ENCODE results near the gene SMCO1.

SMCO1 gene

GRCh38 chr3:196546537-196546936, 31.4 kb upstream of the SMCO1 start:
- Histone ChIP-seq H3K27me3 (replicated peaks) (no peaks in the 10 kb centered on the region), H3K4me3 (ENCODE audit: low read depth, low read length) (no peak overlapping the region), H3K27ac (no peak overlapping the region), H3K36me3 (replicated peaks) (no peaks in the 10 kb centered on the region)
- in situ Hi-C loops (cut with HindIII; ENCODE audit: low pct_ligation_motif_present, low sequenced_read_pairs) = no loop called here
- TF ChIP-seq CTCF (IDR thresholded peaks at IDR 0.05; ENCODE audit: low read depth, low read length, missing control alignments) = no peak
- no peak for DNase-seq

- no peak overlapping the region for H3K27ac ChIP-seq
- no peak overlapping the region for H3K4me3 ChIP-seq (ENCODE audit: low read depth, low read length)
- no peak for DNase-seq
- no peaks in the 10 kb centered on the region for H3K36me3 ChIP-seq (replicated peaks)
- H3K27me3 ChIP-seq (replicated peaks) = no peaks in the 10 kb centered on the region
- TF ChIP-seq CTCF (IDR thresholded peaks at IDR 0.05; ENCODE audit: low read depth, low read length, missing control alignments) = no peak
- in situ Hi-C loops (cut with HindIII; ENCODE audit: low pct_ligation_motif_present, low sequenced_read_pairs) = no loop called here
Measured at GRCh38 chr3:196544491-196544992, 29.4 kb upstream of the SMCO1 start.

DNA sequence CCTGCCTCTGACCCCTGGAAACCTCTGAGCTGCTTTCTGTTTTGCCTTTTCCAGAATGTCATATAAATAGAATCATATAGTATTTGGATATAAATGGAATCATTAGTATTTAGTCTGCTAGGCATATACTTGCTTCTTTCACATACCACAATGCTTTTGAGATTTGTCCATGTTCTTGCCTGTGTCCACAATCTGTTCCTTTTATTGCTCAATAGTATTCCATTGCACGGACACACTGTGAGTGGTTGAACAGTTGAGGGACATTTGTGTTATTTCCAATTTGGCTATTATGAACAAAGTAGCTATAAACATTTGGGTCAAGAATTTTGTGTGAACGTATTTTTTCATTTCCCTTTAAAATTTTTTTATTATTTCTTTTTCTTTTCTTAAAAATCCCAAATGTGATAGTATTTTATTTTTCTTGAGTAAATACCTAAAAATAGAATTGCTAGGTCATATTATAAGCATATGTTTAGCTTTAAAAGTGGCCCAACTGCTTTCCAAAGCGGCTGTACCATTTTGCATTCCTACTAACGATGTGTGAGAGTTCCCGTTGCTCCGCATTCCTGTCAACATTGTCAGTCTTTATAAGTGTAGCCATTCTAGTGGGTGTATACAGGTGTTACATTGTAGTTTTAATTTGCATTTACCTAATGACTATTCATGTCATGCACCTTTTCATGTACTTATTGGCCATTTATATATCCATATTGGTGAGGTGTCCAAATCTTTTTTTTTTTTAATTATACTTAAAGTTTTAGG, 26.7 kb upstream of the SMCO1 start:
- DNase-seq = no peak
- Histone ChIP-seq H3K27me3 (replicated peaks) (no peaks in the 10 kb centered on the region), H3K4me3 (ENCODE audit: low read depth, low read length) (no peak overlapping the region), H3K36me3 (replicated peaks) (no peaks in the 10 kb centered on the region), H3K27ac (no peak overlapping the region)
- no peak for TF ChIP-seq CTCF (IDR thresholded peaks at IDR 0.05; ENCODE audit: low read depth, low read length, missing control alignments)
- in situ Hi-C loops (cut with HindIII; ENCODE audit: low pct_ligation_motif_present, low sequenced_read_pairs) = no loop called here

DNA sequence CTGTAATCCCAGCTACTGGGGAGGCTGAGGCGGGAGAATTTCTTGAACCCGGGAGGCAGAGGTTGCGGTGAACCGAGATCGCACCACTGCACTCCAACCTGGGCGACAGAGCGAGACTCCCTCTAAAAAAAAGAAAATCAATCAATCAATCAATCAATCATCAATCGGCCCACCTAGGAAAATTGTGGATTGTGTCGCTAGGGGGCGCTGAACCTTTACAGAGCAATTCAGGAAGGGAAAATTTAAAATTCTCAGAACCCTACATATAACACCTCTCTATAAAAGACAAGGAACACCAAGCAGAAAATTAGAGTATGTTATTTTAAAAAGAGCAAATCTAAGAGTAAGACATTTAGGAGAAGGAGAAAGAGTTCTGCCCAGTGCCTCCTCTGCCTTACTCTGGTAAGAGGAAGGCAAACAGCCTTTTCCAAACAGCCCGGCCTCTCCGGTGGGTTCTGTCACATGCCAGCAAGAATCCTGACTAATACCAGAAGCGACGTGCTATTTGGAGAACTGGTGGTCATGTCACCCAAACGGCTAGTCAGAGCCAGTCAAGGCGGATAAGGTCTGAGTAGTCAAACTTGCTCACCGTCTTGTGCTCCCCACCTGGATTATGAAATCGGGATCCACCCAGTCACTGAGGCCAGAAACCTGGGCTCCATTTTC, 22.3 kb upstream of the SMCO1 start:
- no peaks in the 10 kb centered on the region for H3K27me3 ChIP-seq (replicated peaks)
- H3K27ac ChIP-seq = no peak overlapping the region
- DNase-seq = no peak
- in situ Hi-C loops (cut with HindIII; ENCODE audit: low pct_ligation_motif_present, low sequenced_read_pairs) = no loop called here
- no peaks in the 10 kb centered on the region for H3K36me3 ChIP-seq (replicated peaks)
- TF ChIP-seq CTCF (IDR thresholded peaks at IDR 0.05; ENCODE audit: low read depth, low read length, missing control alignments) = peak; percentile 72
- no peak overlapping the region for H3K4me3 ChIP-seq (ENCODE audit: low read depth, low read length)

GRCh38 chr3:196533260-196533681, 18.1 kb upstream of the SMCO1 start:
- DNase-seq = peak; percentile 56
- Histone ChIP-seq H3K27ac (peak overlapping the region; percentile 25), H3K4me3 (ENCODE audit: low read depth, low read length) (no peak overlapping the region), H3K36me3 (replicated peaks) (no peaks in the 10 kb centered on the region), H3K27me3 (replicated peaks) (no peaks in the 10 kb centered on the region)
- TF ChIP-seq CTCF (IDR thresholded peaks at IDR 0.05; ENCODE audit: low read depth, low read length, missing control alignments) = no peak
- in situ Hi-C loops (cut with HindIII; ENCODE audit: low pct_ligation_motif_present, low sequenced_read_pairs) = no loop called here
